Mesenteric fat pad (tissue), 1 donor: ENCODE measurements around the gene ZC3H14. TPM values are rescaled to one million over a fixed set of nuclear protein-coding genes. Genes with fewer than 3 reads are reported as not detected.

Experiments
- DNase-seq: peaks from one replicate; pipeline ENCODE4 v3.0.0-alpha.2; 2020; ENCODE audit warnings: low spot score
- total RNA-seq: library from RNA; stranded (reverse); fragmentation: NEBNext Ultra II Directional; extraction: Animal tissue kit (Norgen Biotek cat#: 25700); gene quantifications from one replicate; pipeline ENCODE4 v1.2.1, GENCODE V29; 2021
- donor health status: DM: yes; HTN: yes; CAD: no.

Gene ZC3H14
- total RNA-seq, 1 donor from 2014 or later = 50.8 TPM

GRCh38 chr14:88605594-88605993 is 42.8 kb downstream of the ZC3H14 start:
- DNase-seq = no peak

GRCh38 chr14:88607829-88608228 is 45.0 kb downstream of the ZC3H14 start:
- no peak for DNase-seq

GRCh38 chr14:88611878-88612277 is 49.0 kb downstream of the ZC3H14 start:
- DNase-seq = no peak

DNA sequence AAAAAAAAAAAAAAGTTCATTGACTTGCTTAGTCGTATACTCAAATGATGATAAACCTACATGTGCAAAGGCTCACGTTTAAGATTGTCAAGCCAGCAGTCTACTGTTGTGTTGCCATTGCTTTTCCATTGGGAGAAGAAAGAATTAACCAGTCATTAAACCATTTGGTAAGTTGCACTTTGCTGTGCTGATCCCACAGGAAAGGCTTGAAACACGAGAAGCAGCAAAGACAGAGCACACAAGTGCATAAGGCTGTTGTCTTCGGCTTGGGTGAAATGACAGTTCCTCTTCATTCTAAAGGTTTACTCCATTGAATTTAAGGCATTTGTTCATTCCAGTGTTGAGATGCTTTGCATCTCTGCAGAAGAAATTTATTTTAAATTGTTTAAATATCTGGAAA is 50.1 kb downstream of the ZC3H14 start:
- no peak for DNase-seq

- DNase-seq = no peak
These were observed 50.7 kb downstream of the ZC3H14 start for GRCh38 chr14:88613552-88614010.

- no peak for DNase-seq
These were observed 51.5 kb downstream of the ZC3H14 start for GRCh38 chr14:88614218-88614907.

DNA sequence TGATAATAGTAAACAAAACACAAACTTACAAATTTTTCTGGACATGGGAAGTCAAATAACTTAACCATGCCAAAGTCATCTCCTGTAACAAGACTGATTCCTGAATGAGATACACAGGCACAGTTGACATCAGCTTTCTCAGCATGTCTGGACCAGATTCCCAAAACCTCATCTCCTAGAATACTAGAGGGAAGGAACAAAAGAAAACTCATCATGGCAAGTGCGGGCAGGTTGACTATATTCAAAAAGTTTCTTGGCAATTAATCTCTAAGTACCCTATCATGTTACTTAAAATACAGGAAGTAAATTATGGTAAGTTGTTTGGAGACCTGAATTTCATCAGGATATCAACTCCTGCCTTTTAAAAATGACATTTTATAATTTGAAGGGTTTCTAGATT is 53.9 kb downstream of the ZC3H14 start:
- no peak for DNase-seq

DNA sequence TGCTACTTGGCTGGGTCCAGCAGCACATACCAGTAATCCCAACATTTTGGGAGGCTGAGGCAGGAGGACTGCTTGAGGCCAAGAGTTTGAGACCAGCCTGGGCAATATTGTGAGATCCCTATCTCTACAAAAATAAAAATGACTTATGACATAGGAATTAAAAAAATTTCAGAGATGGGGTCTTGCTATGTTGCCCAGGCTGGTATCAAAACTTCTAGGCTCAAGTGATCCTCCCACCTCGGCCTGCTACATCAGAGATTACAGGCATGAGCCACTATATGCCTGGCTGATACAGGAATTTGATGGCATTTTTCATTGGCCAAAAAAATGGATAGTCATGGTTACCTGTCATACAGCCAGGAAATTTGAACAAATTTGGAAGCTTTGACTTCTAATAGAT is 54.6 kb downstream of the ZC3H14 start:
- no peak for DNase-seq

DNA sequence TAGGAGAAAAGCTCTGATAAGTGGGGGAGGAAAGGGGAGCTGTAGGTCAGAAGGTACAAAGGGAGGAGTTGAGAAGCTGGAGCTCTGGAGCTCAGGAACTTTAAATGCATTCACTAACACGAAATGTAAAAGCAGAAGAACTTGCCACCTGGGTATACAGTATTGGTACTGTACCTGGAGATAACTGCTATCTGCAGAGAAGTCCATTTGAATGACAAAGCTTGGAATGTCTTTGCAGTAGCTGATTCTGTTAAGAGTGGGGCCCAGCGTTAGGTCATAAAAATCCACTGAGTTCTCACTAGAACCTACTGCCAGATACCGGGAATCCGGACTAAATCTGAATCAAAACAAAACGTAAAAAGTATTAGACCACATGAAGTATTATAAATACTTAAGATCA is 55.6 kb downstream of the ZC3H14 start:
- no peak for DNase-seq

DNA sequence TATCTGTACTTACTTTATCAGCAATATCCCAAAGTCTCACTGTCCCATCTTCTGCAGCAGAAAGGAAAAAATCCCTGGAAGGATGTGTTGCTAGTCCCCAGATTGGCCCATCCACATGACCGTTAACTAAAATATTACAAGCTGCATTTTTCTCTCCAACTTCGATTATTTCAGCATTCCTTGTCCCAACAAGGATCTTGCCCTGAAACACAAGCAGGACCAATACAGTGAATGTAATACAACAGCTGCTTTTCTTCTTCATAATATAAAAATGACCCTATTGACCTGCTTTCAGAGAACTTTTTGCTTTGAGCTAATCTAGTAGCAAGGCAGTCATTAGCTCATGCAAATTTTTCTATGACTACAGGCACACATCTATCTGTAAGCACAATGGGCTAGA is 58.3 kb downstream of the ZC3H14 start:
- DNase-seq = no peak

GRCh38 chr14:88625671-88626070 is 62.8 kb downstream of the ZC3H14 start:
- DNase-seq = no peak

GRCh38 chr14:88628033-88628432 is 65.2 kb downstream of the ZC3H14 start:
- DNase-seq = no peak

- DNase-seq = no peak
These were observed 65.6 kb downstream of the ZC3H14 start for GRCh38 chr14:88628462-88628861.

GRCh38 chr14:88630565-88630964 is 67.7 kb downstream of the ZC3H14 start:
- no peak for DNase-seq

GRCh38 chr14:88631091-88631490 is 68.3 kb downstream of the ZC3H14 start:
- no peak for DNase-seq

- no peak for DNase-seq
These were observed 69.7 kb downstream of the ZC3H14 start for GRCh38 chr14:88632512-88632911.

DNA sequence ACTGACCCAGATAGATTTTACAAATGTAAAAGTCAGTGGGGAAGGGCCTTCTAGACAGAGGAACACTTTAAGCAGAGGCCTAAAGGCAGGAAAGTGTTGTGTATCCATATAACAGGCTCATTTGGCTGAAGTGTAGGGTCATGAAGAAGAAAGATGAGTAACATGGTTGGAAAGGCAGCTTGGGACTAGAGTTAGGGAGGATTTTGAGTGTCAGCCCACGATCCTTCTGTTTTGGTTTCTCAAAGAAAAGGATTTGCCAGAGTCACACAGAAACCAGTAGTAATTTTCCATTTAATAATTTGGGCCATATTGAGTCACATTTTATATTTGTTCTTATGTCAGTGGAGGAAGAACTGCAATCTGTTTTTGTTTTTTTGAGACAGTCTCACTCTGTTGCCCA is 76.4 kb downstream of the ZC3H14 start:
- no peak for DNase-seq

GRCh38 chr14:88660056-88660455 is 97.2 kb downstream of the ZC3H14 start:
- no peak for DNase-seq

DNA sequence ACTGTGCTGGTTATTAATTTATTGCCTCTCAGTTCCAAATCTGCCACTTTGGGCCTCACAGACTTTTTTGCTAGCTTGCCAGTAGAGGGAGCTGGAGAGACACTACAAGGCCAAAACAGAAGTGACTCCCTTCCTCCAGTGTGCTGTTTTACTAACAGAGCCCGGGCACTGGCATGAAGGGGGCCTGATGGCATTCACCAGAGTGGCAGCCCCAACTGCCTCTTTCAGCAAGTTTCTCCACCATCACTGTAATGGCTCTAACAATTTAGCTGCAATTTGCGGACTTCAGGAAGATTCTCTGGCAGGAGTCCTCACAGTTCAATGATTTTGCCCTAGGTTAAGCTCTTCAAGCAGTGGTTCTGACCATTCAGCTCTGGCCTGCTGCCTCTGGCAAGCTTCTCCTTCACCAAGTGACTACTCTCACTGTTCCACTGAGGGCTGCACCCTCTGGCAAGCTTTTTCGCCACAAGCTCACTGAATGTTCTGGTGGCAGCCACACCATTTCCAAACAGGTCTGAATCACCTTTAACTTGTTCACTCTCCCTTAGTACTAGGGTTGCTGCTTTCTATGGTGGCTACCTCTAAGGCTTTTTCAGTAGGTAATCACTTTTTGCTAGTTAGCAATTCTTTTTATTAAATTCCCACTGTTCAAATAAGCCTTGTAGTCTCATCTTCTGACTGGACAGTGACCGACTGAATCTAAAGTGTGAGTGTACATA is 104.9 kb downstream of the ZC3H14 start:
- DNase-seq = no peak

- no peak for DNase-seq
These were observed 105.7 kb downstream of the ZC3H14 start for GRCh38 chr14:88668448-88669116.

DNA sequence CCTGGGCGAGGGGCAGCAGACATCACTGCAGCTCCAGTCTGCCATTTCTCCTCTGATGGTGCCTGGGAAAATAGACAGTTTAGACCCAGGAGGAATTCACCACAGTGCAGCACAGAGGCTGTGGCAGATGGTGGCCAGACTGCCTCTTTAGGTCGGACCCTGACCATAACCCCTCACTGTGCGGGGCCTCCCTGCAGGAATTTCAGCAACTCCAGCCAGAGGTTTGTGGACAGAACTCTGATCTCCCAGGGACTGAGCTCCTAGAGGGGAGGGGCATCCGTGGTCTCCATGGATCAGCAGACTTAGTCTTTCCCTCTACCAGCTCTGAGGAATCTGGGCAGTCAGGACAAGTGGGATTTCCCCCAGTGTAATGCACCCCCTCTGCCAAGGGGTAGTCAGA is 106.5 kb downstream of the ZC3H14 start:
- no peak for DNase-seq
